GM21447 (cell line): ENCODE results near the gene HSPB8.

ENCODE experiments used
- ATAC-seq: cut with Tn5 transposase; IDR thresholded peaks from one replicate; pipeline ENCODE4 v1.9.1; 2021; ENCODE audit not compliant: unreplicated experiment

HSPB8 gene

DNA sequence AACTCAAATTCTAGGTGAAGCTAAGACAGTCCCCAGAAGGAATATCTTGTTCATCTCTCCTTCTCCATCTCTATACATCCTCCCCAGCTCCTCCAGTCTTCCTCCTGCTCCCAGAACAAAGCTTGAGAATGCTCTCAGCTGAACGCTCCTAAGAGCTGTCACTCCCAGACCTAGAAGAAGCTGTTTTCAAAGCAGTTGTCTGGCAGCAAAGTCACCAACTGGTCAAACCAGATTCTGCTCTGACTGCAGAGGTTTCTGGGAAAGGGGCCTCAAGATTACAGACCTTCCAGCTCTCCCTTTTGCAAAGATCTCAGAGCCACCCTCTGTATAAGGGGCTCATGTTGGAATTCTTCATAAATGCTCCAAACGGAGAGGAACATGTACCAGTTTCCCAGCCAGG lies 9.6 kb upstream of the HSPB8 start:
- ATAC-seq, result no peak

DNA sequence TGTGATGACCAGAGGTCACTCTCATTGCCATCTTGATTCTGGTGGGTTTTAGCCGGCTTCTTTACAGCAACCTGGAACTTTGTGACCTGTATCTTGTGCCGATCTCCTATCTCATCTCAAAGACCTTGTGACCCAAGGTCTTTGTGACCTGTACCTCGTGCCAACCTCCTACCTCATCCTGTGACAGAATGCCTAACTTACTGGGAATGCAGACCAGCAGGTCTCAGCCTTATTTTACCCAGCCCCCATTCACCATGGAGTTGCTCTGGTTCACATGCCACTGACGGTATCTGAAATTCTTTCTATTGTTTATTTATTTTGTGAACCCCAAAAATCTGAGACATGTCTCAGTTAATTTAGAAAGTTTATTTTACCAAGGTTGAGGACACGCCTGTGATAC lies 7.4 kb upstream of the HSPB8 start:
- no peak for ATAC-seq

DNA sequence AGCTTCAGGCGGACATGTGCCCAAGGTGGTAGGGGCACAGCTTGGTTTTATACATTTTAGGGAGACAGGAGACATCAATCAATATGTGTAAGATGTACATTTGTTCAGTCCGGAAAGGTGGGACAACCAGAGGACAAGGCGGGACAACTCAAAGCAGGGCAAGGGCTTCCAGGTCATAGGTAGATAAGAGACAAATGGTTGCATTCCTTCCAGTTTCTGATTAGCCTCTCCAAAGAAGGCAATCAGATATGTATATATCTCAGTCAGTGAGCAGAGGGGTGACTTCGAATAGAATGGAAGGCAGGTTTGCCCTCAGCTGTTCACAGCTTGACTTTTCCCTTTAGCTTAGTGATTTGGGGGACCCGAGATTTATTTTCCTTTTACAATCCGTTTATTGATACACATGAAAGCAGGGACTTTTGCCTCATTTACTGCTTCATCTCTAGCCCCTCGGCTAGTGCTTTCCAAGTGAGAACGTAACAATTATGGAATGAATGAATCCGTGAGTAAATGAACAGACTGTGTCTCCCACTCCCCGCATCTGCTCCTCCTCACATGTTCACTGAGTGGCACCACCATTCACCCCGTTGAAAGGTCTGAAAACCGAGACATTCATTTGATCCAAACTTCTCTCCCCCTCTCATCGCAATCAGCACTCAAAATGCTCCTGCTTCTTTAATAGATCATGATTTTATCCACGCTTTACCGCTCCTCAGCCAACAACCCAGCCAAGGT lies 6.9 kb upstream of the HSPB8 start:
- no peak for ATAC-seq

DNA sequence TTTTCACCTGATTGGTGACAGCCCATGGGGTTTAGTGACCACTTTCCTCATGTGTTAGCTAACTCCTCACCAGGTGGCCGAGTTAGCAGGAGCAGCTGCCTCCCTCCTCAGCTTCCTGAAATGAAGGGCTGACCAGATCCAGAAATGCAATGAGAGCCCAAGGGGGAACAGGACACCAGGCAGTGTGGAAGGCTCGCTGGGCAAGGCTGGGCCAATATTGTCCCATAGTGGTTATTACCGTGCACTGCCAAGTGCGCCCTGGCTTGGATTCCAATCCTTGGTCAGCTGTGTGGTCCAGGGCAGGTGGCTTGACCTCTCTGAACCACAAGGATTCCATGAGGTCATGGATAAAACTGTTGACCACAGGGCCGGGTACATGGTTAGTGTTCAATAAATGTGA lies 3.6 kb upstream of the HSPB8 start:
- ATAC-seq, result no peak

DNA sequence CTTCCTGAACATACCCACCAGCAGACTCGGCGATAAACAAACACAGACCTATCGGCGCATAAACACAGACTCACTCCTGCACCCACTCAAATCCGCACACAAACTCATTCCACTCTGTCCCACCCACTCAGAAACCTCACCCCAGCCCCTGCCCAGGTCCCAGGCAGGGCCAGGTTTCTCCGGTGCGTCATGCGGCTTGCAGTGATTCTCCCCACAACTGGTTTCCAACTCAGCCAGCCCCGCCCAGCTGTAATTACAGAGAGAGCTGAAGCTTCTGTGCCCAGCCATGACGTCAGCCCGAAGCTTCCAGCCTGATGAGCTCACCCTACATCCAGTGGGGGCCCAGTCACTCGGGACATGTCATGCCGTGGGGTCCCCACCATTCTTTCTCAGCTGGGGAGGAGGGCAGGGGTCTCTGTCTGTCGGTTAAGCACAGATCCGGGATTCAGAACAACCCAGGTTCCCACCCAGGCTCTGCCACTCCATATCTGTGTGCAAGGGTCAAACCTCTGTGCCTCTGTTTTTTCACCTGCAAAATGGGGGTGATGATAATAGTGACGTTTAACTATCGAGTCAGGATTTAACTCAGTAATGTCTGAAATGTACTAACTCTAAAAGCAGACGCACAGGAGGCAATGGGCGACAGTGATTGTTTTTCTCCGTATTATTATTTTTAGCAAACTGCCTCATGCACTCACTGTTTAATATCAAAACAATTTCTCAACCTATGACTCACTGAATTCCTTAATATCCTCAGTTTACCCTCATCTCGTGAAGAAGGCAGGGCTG lies 2.3 kb upstream of the HSPB8 start:
- no peak for ATAC-seq

DNA sequence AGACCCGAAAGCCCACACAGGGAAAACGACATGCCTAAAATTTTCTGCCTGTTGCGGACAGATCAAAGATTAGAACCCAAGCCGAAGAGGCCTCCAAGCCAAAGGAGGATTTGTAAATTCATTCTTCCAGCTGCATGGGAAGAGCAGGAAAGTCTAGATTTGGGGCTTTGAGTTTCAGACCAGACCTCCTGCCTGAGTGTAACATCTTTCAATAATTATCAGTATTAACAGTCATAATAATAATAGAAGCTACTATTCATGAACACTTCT lies 1.7 kb upstream of the HSPB8 start:
- ATAC-seq, result no peak

DNA sequence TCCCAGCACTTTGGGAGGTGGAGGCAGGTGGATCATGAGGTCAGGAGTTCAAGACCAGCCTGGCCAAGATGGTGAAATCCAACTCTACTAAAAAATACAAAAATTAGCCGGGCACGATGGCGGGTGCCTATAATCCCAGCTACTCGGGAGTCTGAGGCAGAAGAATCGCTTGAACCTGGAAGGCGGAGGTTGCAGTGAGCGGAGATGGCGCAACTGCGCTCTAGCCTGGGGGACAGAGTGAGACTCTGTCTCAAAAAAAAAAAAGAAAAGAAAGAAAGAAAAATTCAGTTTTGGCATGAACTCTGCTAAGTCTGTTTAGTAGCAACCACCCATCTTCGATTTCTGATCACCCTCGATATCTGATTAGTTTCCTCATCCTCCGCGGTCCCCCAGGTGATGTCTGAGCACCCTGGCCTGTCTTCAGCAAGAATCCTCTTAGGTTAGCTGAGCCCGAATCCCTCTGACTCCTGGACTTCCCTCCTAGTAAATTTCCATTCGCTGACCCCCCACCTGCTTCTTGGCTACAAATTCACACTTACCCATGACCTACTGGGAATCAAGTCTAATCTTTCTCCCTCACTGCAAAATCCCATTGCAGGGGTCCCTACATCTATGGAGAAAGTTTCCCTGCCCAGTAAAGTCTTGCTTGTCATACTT lies 879 bp upstream of the HSPB8 start:
- ATAC-seq, result no peak

DNA sequence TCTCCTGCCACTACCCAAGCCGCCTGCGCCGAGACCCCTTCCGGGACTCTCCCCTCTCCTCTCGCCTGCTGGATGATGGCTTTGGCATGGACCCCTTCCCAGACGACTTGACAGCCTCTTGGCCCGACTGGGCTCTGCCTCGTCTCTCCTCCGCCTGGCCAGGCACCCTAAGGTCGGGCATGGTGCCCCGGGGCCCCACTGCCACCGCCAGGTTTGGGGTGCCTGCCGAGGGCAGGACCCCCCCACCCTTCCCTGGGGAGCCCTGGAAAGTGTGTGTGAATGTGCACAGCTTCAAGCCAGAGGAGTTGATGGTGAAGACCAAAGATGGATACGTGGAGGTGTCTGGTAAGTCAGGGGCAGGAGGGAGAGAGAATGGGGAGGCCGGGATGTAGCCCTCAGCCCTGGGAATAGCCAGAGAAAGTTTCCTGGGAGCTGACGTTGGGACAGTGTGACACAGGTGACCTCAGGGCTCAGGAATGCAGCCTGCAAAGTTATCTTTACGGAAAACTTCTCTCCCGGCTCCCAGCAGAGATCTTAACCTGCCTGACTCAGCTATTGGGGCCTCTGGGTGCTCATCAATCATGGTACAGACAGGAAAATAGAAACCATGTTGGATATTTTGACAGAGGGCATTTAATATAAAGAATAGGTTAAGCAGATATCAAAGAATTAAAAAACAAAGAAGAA lies 747 bp downstream of the HSPB8 start:
- ATAC-seq, result no peak

DNA sequence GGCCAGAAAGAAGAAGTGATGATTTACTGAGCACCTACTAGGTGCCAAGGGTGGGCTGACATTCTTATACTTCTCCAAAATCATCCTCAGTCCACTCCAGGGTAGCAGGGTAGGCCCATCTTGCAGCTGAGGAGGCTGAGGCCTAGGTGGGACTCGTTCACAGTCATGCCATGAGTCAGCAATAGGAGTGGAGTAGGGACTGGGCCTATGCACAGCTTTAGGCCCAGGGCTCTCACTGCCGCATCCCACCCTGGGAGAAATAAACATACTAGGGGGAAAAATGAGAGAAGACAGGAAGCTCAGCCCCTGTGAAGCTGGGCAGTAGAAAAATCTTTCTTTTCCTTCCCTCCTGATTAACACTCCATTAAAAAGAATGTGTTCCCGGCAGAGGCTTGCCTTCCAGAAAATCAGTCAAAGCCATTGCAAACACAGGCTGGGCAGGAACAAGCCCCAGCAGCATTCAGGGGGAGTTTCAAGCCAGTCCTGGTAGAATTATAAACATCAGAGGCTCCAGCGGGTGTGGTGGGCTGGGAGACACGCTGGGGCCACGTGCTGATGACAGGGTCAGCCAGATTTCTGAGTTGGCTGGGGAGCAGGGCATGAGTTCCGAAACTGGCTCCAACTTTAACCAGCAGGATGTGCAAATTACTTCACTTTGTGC lies 1.8 kb downstream of the HSPB8 start:
- ATAC-seq, result no peak

DNA sequence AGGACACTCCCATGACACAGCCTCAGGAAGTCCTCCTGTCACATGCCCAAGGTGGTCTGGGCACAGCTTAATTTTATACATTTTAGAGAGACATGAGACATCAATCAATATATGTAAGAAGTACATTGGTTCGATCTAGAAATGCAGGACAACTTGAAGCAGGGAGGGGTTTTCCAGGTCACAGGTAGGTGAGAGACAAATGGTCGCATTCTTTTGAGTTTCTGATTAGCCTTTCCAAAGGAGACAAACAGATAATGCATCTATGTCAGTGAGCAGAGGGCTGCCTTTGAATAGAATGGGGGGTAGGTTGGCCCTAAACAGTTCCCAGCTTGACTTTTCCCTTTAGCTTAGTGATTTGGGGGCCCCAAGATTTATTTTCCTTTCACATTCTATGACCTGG lies 2.5 kb downstream of the HSPB8 start:
- no peak for ATAC-seq

DNA sequence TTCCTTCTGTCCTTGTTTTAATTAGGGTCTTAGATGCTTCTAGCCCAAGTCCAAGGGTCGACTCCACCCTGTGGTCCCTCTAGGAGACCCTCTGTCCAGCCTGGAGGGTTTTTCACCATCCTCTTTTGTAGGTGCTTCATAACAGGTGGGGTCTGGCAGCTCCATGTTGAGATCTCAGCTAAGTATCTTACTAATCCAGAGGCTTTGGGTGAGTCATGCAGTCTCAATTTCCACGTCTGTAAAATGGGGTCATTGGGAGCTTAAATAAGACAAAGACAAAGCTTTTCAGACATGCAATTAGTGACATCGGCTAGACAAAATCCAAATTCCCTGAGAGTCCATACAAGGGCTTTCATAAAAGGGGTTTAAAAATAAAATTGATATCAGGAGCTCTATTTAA lies 3.2 kb downstream of the HSPB8 start:
- ATAC-seq, result no peak

DNA sequence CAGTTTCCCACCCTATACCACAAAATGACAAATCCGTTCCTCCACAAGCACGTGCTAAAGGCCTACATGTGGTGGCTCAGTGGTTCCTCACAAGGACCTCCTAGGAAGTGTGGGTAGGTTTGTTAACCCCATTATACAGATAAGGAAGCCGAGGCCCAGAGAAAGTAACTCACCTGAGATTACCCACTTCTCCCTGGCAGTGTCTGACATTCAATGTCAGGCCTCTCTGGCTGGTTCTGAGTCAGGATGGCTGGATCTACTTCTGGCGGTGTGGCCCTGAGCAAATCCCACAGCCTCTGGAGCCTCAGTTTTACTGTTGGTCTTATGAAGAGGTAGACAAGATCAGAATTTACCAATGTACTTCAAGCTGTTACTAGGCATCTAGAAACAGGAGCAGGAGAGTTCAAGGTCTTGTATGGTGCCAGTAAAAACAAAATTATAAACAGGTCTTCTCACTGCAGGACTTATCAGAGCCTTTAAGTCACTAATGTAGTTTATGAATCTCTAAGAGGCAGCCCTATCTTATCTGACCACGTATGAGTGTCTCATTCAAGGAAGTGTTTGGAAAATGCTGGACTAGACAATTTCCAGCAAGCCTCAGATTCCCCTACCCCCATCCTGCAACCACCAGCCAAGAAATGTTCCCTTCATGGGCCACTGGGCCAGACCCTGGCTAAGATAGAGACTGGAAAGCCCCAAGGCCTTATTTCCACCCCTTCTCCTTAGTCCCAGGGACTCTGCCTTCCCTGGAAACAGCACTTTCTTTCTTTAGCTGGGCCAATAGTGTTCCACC lies 4.2 kb downstream of the HSPB8 start:
- no peak for ATAC-seq

DNA sequence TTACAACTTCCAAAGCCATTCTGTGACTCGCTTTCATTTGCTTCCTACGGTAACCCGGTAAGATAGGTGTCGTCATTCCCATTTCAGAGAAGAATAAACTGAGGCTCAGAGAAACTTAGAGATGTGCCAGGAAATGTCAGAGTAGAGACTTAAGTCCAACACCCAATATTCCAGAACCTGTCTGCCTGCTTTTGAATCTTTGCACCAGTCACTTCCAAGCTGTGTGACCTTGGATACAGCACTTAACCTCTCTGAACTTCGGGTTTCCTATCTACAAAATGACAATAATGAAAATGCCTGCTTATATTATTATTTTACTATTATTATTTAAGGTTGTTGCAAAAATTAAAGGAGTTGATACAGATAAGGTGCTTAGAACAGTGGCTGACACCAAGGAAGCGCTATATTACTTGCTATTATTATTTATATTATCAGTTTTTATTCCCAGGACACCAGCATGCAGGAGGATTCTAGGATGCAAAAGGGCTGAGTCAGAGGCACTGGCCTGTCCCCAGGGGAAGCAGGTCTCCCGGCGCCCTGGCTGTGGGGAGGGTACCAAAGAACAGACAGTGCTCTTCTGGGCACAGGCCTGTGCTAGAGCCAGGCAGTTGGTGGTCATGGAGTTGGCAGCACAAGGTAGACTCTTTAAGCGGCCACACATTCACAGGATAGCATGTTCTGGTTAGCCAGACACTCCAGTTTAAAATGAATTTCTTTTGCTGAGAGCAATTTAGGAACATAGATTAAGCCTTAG lies 5.4 kb downstream of the HSPB8 start:
- ATAC-seq, result no peak

DNA sequence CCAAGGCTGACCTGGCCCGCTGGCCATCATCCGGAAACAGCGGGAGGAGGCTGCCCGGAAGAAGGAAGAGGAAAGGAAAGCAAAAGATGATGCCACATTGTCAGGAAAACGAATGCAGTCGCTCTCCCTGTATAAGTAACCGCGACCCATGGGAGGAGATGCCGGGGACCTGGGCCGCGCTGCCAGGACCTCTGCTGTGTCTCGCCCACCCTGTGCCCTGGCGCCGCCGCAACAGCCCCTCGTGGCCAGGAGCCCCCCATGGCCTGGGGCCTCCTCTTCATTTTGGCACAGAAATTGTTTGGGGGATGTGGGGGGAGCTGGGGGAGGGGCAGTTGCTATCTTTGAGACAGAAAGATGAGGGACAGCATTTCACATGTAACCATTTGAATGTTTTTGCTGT lies 16.5 kb downstream of the HSPB8 start:
- ATAC-seq, result no peak

DNA sequence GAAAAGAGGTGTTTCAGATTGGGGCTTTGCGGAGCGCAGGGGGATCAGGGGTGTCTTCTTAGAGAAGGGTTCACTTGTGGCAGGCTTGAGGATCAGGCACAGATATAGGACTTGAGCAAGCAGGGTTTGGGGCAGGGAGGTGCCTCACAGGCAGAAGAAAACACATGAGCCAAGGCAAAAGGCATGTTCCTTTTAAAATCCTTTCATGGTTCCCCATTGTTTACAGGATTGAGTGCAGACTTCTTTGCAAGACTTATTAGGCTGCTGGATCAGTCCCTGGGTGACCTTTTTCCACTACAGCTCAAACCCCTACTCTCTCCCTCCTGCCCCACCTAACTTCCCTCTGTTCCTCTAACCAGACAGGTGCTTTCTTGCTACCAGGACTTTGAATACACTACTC lies 19.7 kb downstream of the HSPB8 start:
- ATAC-seq, result no peak

DNA sequence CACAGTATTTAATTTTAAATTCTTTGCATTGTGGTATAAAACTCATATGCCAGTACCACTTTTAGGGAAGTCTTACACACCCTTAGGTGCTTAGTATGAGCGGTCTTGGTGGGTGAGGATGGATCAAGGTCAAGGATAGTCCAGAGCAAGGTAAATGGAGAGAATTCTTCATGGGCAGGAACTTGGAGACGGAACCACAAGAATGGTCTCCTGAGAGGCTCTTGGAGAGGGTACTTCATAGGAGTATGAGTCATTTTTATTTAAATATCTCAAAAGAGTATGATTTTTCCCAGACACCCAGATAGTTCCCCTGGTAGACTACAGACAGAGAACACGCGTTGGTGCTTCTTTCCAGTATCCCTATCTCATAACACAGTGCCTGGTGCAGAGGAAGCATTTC lies 21.9 kb downstream of the HSPB8 start:
- ATAC-seq, result no peak

DNA sequence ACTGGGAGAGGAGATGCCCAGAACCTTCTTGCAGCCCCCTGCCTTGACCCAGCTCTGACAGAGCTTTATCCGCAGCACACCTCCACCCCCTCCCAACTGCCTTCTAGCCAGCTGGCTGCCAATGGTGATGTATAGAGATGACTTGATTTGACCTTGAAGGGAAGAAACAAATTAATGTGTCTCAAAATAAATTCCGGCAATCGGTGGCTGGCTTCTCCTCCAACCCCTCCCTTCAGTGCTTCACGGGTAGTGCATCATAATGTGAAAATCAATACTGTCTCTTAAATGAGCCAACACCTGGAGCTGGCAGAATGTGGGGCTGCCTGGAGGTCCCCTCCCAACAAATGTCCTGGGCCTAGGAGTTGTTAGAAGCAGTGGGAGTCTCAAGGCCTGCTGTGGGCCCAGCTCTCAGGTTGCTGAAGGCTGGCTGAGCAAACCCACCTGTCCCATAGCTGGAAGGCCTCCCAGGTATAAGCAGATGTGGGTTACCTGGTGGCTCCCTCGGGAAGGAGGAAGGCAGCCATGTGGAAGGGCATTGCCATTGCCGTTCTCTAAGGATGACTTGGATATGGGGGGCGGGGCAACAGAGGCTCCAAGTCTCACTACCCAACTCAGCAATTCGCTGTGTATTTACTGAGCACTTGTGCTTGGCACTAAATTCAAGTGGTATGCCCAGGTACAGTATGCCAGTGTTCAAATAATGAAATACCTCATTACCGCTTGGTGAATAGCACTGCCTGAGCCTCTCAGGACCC lies 23.2 kb downstream of the HSPB8 start:
- ATAC-seq, result no peak

DNA sequence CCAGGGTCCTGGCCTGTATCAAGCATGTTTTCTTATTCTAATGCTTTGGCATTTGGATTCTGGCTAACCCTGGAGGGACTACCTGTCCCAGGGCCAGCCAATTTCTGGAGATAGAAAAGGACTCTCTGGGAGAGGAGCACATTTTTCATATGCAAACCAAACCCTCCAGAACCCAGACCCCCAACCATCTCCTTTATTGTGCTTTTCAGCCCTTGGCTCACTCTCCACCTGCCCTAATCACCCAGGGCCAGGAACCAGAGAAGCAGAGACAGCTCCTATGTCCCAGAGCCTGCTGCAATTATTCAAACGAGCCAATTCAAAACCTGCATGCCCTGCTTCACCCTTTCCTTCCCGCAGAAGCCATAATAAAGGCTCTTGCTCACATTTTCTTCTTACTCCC lies 23.8 kb downstream of the HSPB8 start:
- no peak for ATAC-seq

DNA sequence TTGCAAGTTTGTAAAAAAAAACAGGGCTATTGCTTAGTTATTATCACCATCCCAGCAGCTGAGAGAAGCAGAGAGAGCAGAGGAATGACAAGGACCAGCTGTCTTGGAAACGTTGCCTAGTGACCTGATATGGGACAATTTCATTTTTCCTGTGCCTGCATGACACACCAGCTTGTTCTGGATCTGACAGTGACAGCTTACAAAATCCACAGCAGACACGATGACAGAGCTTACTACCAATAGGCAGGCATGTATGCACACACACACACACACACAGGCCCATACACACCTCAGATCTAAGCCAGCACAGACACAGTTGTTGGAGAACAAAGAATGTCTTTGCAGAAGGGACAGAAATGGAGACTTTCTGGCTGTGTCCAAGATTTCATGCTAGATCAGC lies 25.4 kb downstream of the HSPB8 start:
- no peak for ATAC-seq
